Esophagus muscularis mucosa (tissue), 4 donors: ENCODE measurements around the gene GVQW3. TPM values are rescaled to one million over a fixed set of nuclear protein-coding genes. Genes with fewer than 3 reads are reported as not detected.

Experiments used
- DNase-seq: peaks from one replicate; pipeline ENCODE4 v3.0.0-alpha.2; 2017; ENCODE audit errors: extremely low spot score
- H3K27ac ChIP-seq, 4 donors: fragments of 200-600 bp; sonication (generic); replicated peaks in 1 of 4; 1 replicate in 3 of 4; 2 replicates in 1 of 4; pipeline ENCODE4 v1.5.1; 2016 to 2019; ENCODE audit warnings: mild to moderate bottlenecking in 1 of 4
- H3K27me3 ChIP-seq, 4 donors: fragments of 200-600 bp; sonication (generic); one replicate each; pipeline versions ENCODE4 v1.5.1 to v1.6.0; 2016 to 2019
- H3K36me3 ChIP-seq, 4 donors: fragments of 200-600 bp; sonication (generic); one replicate each; pipeline ENCODE4 v1.5.1; 2016 to 2019
- H3K4me1 ChIP-seq, 4 donors: fragments of 200-600 bp; sonication (generic); one replicate each; pipeline ENCODE4 v1.5.1; 2016 to 2019
- H3K4me3 ChIP-seq, 4 donors: fragments of 200-600 bp; sonication (generic); 1 replicate in 2 of 4; 2 replicates in 2 of 4; pipeline ENCODE4 v1.5.1; 2016 to 2019; ENCODE audit warnings: mild to moderate bottlenecking in 4 of 4, moderate library complexity in 1 of 4
- H3K9me3 ChIP-seq, 4 donors: fragments of 200-600 bp; sonication (generic); 1 replicate in 3 of 4; 2 replicates in 1 of 4; pipeline ENCODE4 v1.5.1; 2016 to 2019
- CTCF ChIP-seq, 3 experiments: fragments of 200-600 bp in 2 of 3; fragments of 450-650 bp in 1 of 3; sonication (generic) in 2 of 3; IDR thresholded peaks; one replicate each; pipeline ENCODE4 v1.5.1; 2017 to 2019; ENCODE audit warnings: antibody characterized with exemption in 3 of 3, mild to moderate bottlenecking in 2 of 3, moderate library complexity in 1 of 3
- EP300 ChIP-seq: sonication (generic); formaldehyde crosslinking; IDR thresholded peaks from one replicate; pipeline ENCODE4 v1.6.1; 2017; ENCODE audit warnings: antibody characterized with exemption
- POLR2A ChIP-seq: fragments of 450-650 bp; IDR thresholded peaks from one replicate; pipeline ENCODE4 v1.6.1; 2017; ENCODE audit warnings: antibody characterized with exemption, moderate library complexity, mild to moderate bottlenecking, low read depth
- POLR2AphosphoS5 ChIP-seq, 2 donors: sonication (generic); formaldehyde crosslinking; IDR thresholded peaks; one replicate each; pipeline ENCODE4 v1.6.1; 2017; ENCODE audit warnings: antibody characterized with exemption in 2 of 2
- WGBS: methylation state at CpG from one replicate; pipeline ENCODE4 v1.1.5; 2018; 5-methylcytosine and 5-hydroxymethylcytosine counted together
- intact Hi-C: fragments of 100-400 bp; cut with DNase I; formaldehyde crosslinking; loops from one replicate; pipeline ENCODE4 v1.15.1; 2023
- total RNA-seq, 4 donors: library from RNA; depleted of rRNA; stranded (reverse); fragments of >200 nt; gene quantifications; one replicate each; pipeline versions ENCODE4 v1.1.0 to v1.2.1, GENCODE V29; 2016

GVQW3 gene
- total RNA-seq, 4 donors from 2014 or later: 0.50 to 1.6 (median 1.0) TPM

- DNase-seq: no peak
- H3K9me3 ChIP-seq: no peaks in the 10 kb centered on the region
- TF ChIP-seq CTCF (IDR thresholded peaks at IDR 0.05) (no peak), EP300 (no peak), POLR2AphosphoS5 (IDR thresholded peaks at IDR 0.05) (no peak), POLR2A (no peak)
- H3K27ac ChIP-seq: peak overlapping the region in 3 of 4 donors; percentile 50 to 64 (median 60)
- intact Hi-C loops: no loop called here
- peaks cover 0 to 12% (median 11%) of the 10 kb centered on the region in 4 donors for H3K4me1 ChIP-seq
- WGBS: 25% methylated on average over 6 of the region's 6 CpGs
- H3K4me3 ChIP-seq: no peak overlapping the region
- H3K27me3 ChIP-seq: no peaks in the 10 kb centered on the region
- no peaks in the 10 kb centered on the region for H3K36me3 ChIP-seq
Observed at GRCh38 chr11:76391021-76391420, 9.9 kb downstream of the GVQW3 start.

GRCh38 chr11:76391811-76392475, 10.8 kb downstream of the GVQW3 start:
- no peaks in the 10 kb centered on the region for H3K9me3 ChIP-seq
- H3K4me1 ChIP-seq: peaks cover 0 to 12% (median 11%) of the 10 kb centered on the region in 4 donors
- no peaks in the 10 kb centered on the region for H3K36me3 ChIP-seq
- no peak for DNase-seq
- TF ChIP-seq POLR2AphosphoS5 (IDR thresholded peaks at IDR 0.05) (no peak), POLR2A (no peak), EP300 (no peak), CTCF (IDR thresholded peaks at IDR 0.05) (no peak)
- H3K27me3 ChIP-seq: no peaks in the 10 kb centered on the region
- H3K27ac ChIP-seq: no peak overlapping the region
- intact Hi-C loops: no loop called here
- no peak overlapping the region for H3K4me3 ChIP-seq
- WGBS: 94% methylated on average over 7 of the region's 7 CpGs

DNA sequence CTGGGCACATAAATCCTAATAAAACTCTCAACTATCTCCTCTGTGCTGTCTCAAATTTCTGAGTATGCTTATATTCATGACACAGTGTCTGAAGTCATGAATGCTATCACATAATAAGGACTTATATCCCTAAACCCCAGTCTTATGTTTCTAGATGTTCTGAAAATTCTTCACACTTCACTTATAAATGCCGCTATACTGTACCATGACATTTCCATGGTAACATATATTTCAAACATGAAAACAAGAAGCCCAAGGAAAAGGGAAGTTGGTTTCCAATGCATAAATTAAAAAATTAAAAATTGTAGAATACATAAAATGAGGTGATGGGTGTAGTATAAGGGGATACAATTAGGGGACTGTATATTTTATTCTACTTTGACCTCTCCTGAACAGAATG, 11.7 kb downstream of the GVQW3 start:
- peaks cover 0 to 12% (median 11%) of the 10 kb centered on the region in 4 donors for H3K4me1 ChIP-seq
- H3K4me3 ChIP-seq: no peak overlapping the region
- H3K27ac ChIP-seq: no peak overlapping the region
- no peaks in the 10 kb centered on the region for H3K27me3 ChIP-seq
- no peak for DNase-seq
- 86% methylated on average over 1 of the region's 1 CpG for WGBS
- intact Hi-C loops: no loop called here
- TF ChIP-seq CTCF (IDR thresholded peaks at IDR 0.05) (no peak), POLR2AphosphoS5 (IDR thresholded peaks at IDR 0.05) (no peak), EP300 (no peak), POLR2A (no peak)
- no peaks in the 10 kb centered on the region for H3K9me3 ChIP-seq
- no peaks in the 10 kb centered on the region for H3K36me3 ChIP-seq

- H3K9me3 ChIP-seq: no peaks in the 10 kb centered on the region
- no peak for DNase-seq
- H3K27me3 ChIP-seq: no peaks in the 10 kb centered on the region
- no peak overlapping the region for H3K27ac ChIP-seq
- H3K4me3 ChIP-seq: no peak overlapping the region
- TF ChIP-seq CTCF (IDR thresholded peaks at IDR 0.05) (no peak), EP300 (no peak), POLR2A (no peak), POLR2AphosphoS5 (IDR thresholded peaks at IDR 0.05) (no peak)
- no peaks in the 10 kb centered on the region for H3K36me3 ChIP-seq
- intact Hi-C loops: no loop called here
- peaks cover 0 to 12% (median 11%) of the 10 kb centered on the region in 4 donors for H3K4me1 ChIP-seq
Observed at GRCh38 chr11:76394411-76394810, 13.3 kb downstream of the GVQW3 start.

DNA sequence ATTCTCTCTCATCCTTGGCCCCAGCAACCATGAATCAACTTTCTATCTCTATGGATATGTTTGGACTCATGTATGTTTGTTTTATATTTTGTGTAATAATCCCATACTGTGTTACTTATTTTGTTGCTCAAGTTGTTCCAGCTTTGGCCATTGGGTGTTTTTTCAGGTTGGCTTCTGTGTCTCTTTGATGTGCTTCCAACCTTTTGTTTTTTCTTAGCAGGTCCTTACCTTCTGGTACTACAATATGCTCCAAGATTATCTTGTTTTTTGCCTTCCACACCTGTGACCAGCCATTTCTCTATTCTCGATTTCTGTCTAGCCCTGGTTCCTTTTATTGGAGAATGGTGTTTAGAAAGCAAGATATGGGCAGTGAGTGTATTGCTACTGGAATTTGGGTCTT, 14.2 kb downstream of the GVQW3 start:
- Histone ChIP-seq H3K4me3 (no peak overlapping the region), H3K27ac (no peak overlapping the region), H3K4me1 (peaks cover 0 to 12% (median 10%) of the 10 kb centered on the region in 4 donors), H3K36me3 (no peaks in the 10 kb centered on the region), H3K27me3 (no peaks in the 10 kb centered on the region), H3K9me3 (no peaks in the 10 kb centered on the region)
- DNase-seq: no peak
- intact Hi-C loops: no loop called here
- TF ChIP-seq POLR2A (no peak), CTCF (IDR thresholded peaks at IDR 0.05) (no peak), POLR2AphosphoS5 (IDR thresholded peaks at IDR 0.05) (no peak), EP300 (no peak)
- WGBS: 96% methylated on average over 1 of the region's 1 CpG
